ENCODE data around the gene BDKRB2. TPM values are rescaled to one million over a fixed set of nuclear protein-coding genes. Genes with fewer than 3 reads are reported as not detected.

The BDKRB2 gene
- polyA plus RNA-seq, 2 of the 4 experiments (the other 2 are of a cell fraction): 13.9 to 21.6 TPM

DNA sequence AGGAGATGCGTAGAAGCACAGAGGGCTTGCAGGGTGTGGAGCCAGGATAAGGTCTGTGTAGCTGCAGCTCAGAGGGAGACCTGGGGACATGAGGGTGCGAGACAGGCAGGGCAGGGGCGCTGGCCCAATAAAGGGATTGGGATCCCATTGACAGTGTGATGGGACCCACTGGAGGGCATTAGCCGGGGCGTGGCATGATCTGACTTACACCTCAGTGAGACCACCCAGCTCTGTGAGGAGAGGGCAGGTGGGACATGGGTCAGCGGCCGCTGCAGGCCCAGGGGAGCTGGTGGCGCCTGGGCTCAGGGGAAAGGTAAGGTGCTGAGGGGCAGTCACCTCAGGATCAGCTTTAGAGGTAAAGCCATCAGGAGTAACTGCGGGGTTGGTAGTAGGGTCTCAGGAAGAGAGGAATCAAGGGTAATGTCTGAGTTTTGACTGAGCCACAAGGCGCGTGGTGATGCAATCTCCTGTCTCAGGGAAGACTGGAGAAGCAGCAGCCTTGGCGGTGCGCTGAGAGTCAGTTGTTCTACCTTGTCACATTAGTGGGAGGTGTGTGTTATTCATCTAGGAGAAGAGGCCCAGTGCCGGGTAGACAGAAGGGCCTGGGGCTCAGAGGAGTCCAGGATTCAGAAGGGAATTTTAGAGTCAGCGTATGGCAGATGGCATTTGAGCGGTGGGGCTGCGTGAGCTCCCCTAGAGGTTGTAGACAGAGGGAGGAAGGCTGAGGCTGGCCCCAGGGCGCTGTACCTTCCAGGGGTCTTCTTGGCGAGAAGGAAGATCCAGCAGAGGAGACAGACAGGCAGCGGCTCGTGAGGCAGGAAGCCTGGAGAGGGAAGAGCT, 30.8 kb upstream of the BDKRB2 start:
- Histone ChIP-seq H3K4me2 (no peak overlapping the region), H3K9me3 (no peaks in the 10 kb centered on the region), H3K27ac (no peak overlapping the region; a peak in 1 of 6 replicates), H3K4me1 (no peaks in the 10 kb centered on the region), H3K4me3 (no peak overlapping the region)
- TF ChIP-seq NPAS2 (CRISPR knock-in tag; IDR thresholded peaks at IDR 0.05; ENCODE audit: borderline replicate concordance) (no peak), USF2 (IDR thresholded peaks at IDR 0.05) (no peak), EHMT2 (IDR thresholded peaks at IDR 0.05; ENCODE audit: low read depth) (no peak), TP53 (CRISPR knock-in tag; IDR thresholded peaks at IDR 0.05) (no peak), RARB (CRISPR knock-in tag; IDR thresholded peaks at IDR 0.05) (no peak), MYC (IDR thresholded peaks at IDR 0.05; ENCODE audit: borderline replicate concordance, low read length) (no peak), MAFK (IDR thresholded peaks at IDR 0.05; ENCODE audit: partially characterized antibody) (no peak), ELK1 (IDR thresholded peaks at IDR 0.05; ENCODE audit: low read depth, low read length) (no peak), FOXS1 (CRISPR knock-in tag; IDR thresholded peaks at IDR 0.05) (no peak), EHF (CRISPR knock-in tag; IDR thresholded peaks at IDR 0.05) (no peak), HMGXB4 (CRISPR knock-in tag; IDR thresholded peaks at IDR 0.05; ENCODE audit: borderline replicate concordance) (no peak), KDM5A (IDR thresholded peaks at IDR 0.05) (no peak), HES2 (IDR thresholded peaks at IDR 0.05) (no peak), RCOR1 (IDR thresholded peaks at IDR 0.05; ENCODE audit: low read depth, low read length) (no peak), MAX (IDR thresholded peaks at IDR 0.05) (no peak), SMC3 (IDR thresholded peaks at IDR 0.05) (no peak)
- TF ChIP-seq, protein P1, sequence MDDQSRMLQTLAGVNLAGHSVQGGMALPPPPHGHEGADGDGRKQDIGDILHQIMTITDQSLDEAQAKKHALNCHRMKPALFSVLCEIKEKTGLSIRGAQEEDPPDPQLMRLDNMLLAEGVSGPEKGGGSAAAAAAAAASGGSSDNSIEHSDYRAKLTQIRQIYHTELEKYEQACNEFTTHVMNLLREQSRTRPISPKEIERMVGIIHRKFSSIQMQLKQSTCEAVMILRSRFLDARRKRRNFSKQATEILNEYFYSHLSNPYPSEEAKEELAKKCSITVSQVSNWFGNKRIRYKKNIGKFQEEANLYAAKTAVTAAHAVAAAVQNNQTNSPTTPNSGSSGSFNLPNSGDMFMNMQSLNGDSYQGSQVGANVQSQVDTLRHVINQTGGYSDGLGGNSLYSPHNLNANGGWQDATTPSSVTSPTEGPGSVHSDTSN (IDR thresholded peaks at IDR 0.05): no peak
- ATAC-seq: no peak
- WGBS (ENCODE audit: missing lambda C conversion rate): 84% methylated on average over 21 of the region's 21 CpGs
- no peak for DNase-seq (ENCODE audit: low read depth in 1 of 2, low spot score in 1 of 2)
- FAIRE-seq: no peak
- CTCF ChIA-PET: interaction anchor here (1.8 kb wide), 1 partner anchor 73 kb away, joined by 8 read pairs; no protein-coding TSS in a partner anchor
- POLR2A ChIA-PET: no interaction called here

- CTCF ChIA-PET: interaction anchor here (0.7 to 2.0 kb wide), 2 partner anchors 25 to 75 kb away, joined by 3 to 8 read pairs; no protein-coding TSS in a partner anchor
- TF ChIP-seq HOXB13 (CRISPR knock-in tag; IDR thresholded peaks at IDR 0.05; ENCODE audit: low read depth) (no peak), KDM1A (IDR thresholded peaks at IDR 0.05; ENCODE audit: low read depth) (no peak), RFX5 (IDR thresholded peaks at IDR 0.05) (no peak), CBX2 (IDR thresholded peaks at IDR 0.05; ENCODE audit: borderline replicate concordance, low read depth) (no peak), EHF (CRISPR knock-in tag; IDR thresholded peaks at IDR 0.05) (no peak), JUN (IDR thresholded peaks at IDR 0.05) (no peak)
- Histone ChIP-seq H3K27ac (no peak overlapping the region), H3K4me3 (no peak overlapping the region), H3K4me1 (no peaks in the 10 kb centered on the region), H3K9me3 (peaks cover 5% of the 10 kb centered on the region; the same call in 1 of the 3 replicates), H3K4me2 (no peak overlapping the region)
- WGBS (ENCODE audit: missing lambda C conversion rate): 96% methylated on average over 2 of the region's 2 CpGs
- FAIRE-seq: no peak
- ATAC-seq: no peak
- POLR2A ChIA-PET: no interaction called here
- no peak for DNase-seq (ENCODE audit: low read depth in 1 of 2, low spot score in 1 of 2)
These were observed 28.4 kb upstream of the BDKRB2 start for GRCh38 chr14:96176275-96176674.
